Measurements from ENCODE around the gene A3GALT2. TPM values are rescaled to one million over a fixed set of nuclear protein-coding genes. Genes with fewer than 3 reads are reported as not detected.

A3GALT2 gene
- total RNA-seq, 1 experiment from 2014 or later, result not detected

DNA sequence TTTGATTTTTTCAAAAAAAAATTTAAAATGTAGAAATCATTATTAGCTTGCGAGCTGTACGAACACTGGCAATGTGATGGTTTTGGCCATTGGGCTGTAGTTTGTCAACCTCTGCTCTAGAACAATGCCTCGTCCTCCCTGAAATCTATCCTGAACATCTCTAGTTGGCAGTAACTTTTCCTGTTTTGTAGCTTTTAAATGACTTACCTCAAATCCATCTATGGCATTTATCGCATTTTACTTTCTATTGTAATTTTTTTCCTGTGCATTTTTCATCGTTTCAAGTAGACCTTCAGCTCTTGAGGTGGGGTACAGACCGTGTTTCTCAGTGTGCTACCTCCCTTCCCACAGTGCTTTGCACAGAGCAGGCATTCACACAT, 30.4 kb upstream of the A3GALT2 start:
- intact Hi-C loops (cut with micrococcal nuclease; ENCODE audit: unreplicated experiment), result no loop called here
- ChIA-PET CTCF (no interaction called here), POLR2A (no interaction called here)
- in situ Hi-C loops (cut with HindIII; ENCODE audit: low pct_unique_long_range_greater_than_20kb, low sequenced_read_pairs), result no loop called here
- Histone ChIP-seq H3K4me1 (ENCODE audit: control insufficient read depth, insufficient read depth, low read length) (peaks cover 21% of the 10 kb centered on the region), H3K27me3 (ENCODE audit: control insufficient read depth, insufficient read depth, low read length) (no peaks in the 10 kb centered on the region), H3K4me3 (ENCODE audit: low read depth in 2 of 2, low read length in 2 of 2) (no peak overlapping the region), H3K27ac (ENCODE audit: low read length) (peak overlapping the region; percentile 84), H3K9me3 (ENCODE audit: control insufficient read depth, insufficient read depth, low read depth, low read length) (no peaks in the 10 kb centered on the region), H3K36me3 (ENCODE audit: control insufficient read depth, insufficient read depth, low read length) (peaks cover 2% of the 10 kb centered on the region; the same call in 1 of the 2 replicates)
- ATAC-seq (no peak), DNase-seq (ENCODE audit: low read depth, low spot score) (no peak)
- no peak for TF ChIP-seq SIN3A (IDR thresholded peaks at IDR 0.05; ENCODE audit: borderline replicate concordance, insufficient read depth, low read depth, low read length)
- no peak for TF ChIP-seq CTCF (IDR thresholded peaks at IDR 0.05)
- no peak for TF ChIP-seq POLR2AphosphoS5 (IDR thresholded peaks at IDR 0.05; ENCODE audit: low read depth, low read length)
- no peak for TF ChIP-seq TCF7L2 (IDR thresholded peaks at IDR 0.05; ENCODE audit: low read depth, low read length)
- TF ChIP-seq REST (IDR thresholded peaks at IDR 0.05; ENCODE audit: insufficient read depth in 1 of 2, low read depth in 2 of 2, low read length in 1 of 2), result no peak
- no TSS peak for BruUV-seq (replicated peaks)

DNA sequence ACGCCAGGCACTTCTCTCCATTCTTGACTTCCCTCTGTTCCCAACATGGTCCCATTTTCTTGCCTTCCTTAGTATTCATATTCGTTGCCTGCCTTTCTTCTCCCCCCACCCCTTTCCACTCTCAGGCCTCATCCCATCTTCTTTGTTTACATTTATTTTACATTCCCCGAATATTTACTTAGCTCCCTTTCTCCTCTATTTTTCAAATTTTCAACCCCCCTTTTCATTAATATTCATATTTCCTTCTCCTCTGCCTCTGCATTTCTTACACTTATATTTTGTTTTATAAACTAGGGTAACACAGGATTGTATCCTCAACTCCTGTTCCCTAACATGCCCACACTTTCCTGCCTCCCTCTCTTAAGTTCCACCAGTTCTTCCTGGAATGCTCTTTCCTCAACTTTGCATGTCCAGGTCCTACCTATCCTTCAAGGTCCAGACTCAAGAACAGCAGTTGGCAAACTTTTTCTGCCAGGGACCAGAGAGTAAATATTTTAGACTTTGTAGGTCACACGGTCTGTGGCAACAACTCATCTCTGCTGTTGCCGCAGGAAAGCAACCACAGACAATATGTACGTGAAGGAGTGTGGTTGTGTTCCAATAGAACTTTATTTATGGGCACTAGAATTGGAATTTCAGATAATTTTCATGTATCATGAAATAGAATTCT, 29.8 kb upstream of the A3GALT2 start:
- Histone ChIP-seq H3K27ac (ENCODE audit: low read length) (peak overlapping the region; percentile 84), H3K9me3 (ENCODE audit: control insufficient read depth, insufficient read depth, low read depth, low read length) (no peaks in the 10 kb centered on the region), H3K27me3 (ENCODE audit: control insufficient read depth, insufficient read depth, low read length) (no peaks in the 10 kb centered on the region), H3K4me3 (ENCODE audit: low read depth in 2 of 2, low read length in 2 of 2) (peak overlapping the region; percentile 60 to 81), H3K36me3 (ENCODE audit: control insufficient read depth, insufficient read depth, low read length) (peaks cover 3% of the 10 kb centered on the region), H3K4me1 (ENCODE audit: control insufficient read depth, insufficient read depth, low read length) (peaks cover 26% of the 10 kb centered on the region)
- DNase-seq (ENCODE audit: low read depth, low spot score), result no peak
- no peak for TF ChIP-seq SIN3A (IDR thresholded peaks at IDR 0.05; ENCODE audit: borderline replicate concordance, insufficient read depth, low read depth, low read length)
- TF ChIP-seq TCF7L2 (IDR thresholded peaks at IDR 0.05; ENCODE audit: low read depth, low read length), result no peak
- TF ChIP-seq POLR2AphosphoS5 (IDR thresholded peaks at IDR 0.05; ENCODE audit: low read depth, low read length), result no peak
- TF ChIP-seq CTCF (IDR thresholded peaks at IDR 0.05), result no peak
- no peak for TF ChIP-seq REST (IDR thresholded peaks at IDR 0.05; ENCODE audit: insufficient read depth in 1 of 2, low read depth in 2 of 2, low read length in 1 of 2)
- ChIA-PET POLR2A (no interaction called here), CTCF (no interaction called here)
- in situ Hi-C loops (cut with HindIII; ENCODE audit: low pct_unique_long_range_greater_than_20kb, low sequenced_read_pairs) (no loop called here), intact Hi-C loops (cut with micrococcal nuclease; ENCODE audit: unreplicated experiment) (no loop called here)
- BruUV-seq (replicated peaks), result TSS peak; percentile 76
- ATAC-seq, result no peak
